IgD-negative memory B cell (primary cell): Measurements from ENCODE around the gene HMCES. TPM values are rescaled to one million over a fixed set of nuclear protein-coding genes. Genes with fewer than 3 reads are reported as not detected.
"Not testable (repeated sequence)": the region's sequence is repeated elsewhere in the genome, so short reads cannot be mapped to it uniquely, and the experiment has no call there.

Experiments used
- H3K27ac Mint-ChIP-seq, 3 donors: one replicate each; pipeline ENCODE4 v1.8.0; 2020 to 2022; ENCODE audit warnings: mild to moderate bottlenecking in 3 of 3, mixed read lengths in 3 of 3, moderate library complexity in 1 of 3
- H3K27me3 Mint-ChIP-seq: one replicate; pipeline ENCODE4 v1.8.0; 2021; ENCODE audit warnings: mixed read lengths
- H3K36me3 Mint-ChIP-seq: one replicate; pipeline ENCODE4 v1.8.0; 2020; ENCODE audit warnings: mild to moderate bottlenecking, mixed read lengths
- H3K4me1 Mint-ChIP-seq, 3 donors: one replicate each; pipeline ENCODE4 v1.8.0; 2020 to 2022; ENCODE audit warnings: mixed read lengths in 3 of 3, mild to moderate bottlenecking in 1 of 3
- H3K4me3 Mint-ChIP-seq, 4 donors: one replicate each; pipeline ENCODE4 v1.8.0; 2020 to 2022; ENCODE audit warnings: mild to moderate bottlenecking in 4 of 4, mixed read lengths in 4 of 4, moderate library complexity in 3 of 4
- H3K9me3 Mint-ChIP-seq, 3 donors: one replicate each; pipeline ENCODE4 v1.8.0; 2020 to 2021; ENCODE audit warnings: mixed read lengths in 3 of 3, mild to moderate bottlenecking in 1 of 3
- polyA plus RNA-seq: library from polyadenylated mRNA; unstranded; fragments of 300-500 nt; fragmentation: Illumina TruSeq; gene quantifications from one replicate; pipeline ENCODE4 v1.2.3, GENCODE V29; 2021

HMCES gene
- polyA plus RNA-seq, 1 donor from 2014 or later: 40.1 TPM

DNA sequence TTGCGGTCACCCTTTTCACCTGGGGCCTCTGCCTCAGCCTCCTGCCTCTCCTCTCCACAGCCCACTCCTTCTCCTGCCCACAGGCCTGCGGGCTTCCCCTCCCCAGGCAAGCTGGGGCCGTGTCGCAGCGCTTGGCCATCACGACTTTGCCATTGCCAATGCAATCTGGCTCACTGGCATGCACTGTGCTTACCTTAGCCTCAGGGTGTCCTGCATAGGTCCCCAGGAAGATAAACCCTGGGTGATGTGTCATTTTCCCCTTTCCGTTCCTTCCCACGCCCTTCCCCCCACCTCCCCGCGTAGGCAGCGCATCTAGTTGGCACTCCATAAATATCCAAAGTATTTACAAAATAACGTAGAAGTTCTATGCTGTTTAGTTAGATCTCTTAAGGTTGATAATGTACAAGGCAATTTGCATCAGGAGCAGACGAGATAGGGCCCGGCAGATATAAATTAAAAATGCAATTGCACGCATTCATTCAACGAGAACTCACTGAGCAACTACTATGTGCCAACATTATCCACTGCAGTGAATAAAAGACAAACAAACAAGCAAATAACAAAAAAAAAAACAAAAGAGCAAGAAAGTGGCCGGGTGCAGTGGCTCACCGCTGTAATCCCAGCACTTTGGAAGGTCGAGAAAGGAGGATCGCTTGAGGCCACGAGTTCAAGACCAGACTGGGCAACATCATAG is 30.2 kb upstream of the HMCES start:
- H3K4me1 Mint-ChIP-seq: peaks cover 20 to 27% (median 20%) of the 10 kb centered on the region in 3 donors
- no peaks in the 10 kb centered on the region for H3K9me3 Mint-ChIP-seq
- peak overlapping the region; percentile 92 to 98 (median 97) for H3K4me3 Mint-ChIP-seq
- H3K27me3 Mint-ChIP-seq: no peaks in the 10 kb centered on the region
- peaks cover 7% of the 10 kb centered on the region for H3K36me3 Mint-ChIP-seq
- peak overlapping the region; percentile 96 to 97 (median 96) for H3K27ac Mint-ChIP-seq

DNA sequence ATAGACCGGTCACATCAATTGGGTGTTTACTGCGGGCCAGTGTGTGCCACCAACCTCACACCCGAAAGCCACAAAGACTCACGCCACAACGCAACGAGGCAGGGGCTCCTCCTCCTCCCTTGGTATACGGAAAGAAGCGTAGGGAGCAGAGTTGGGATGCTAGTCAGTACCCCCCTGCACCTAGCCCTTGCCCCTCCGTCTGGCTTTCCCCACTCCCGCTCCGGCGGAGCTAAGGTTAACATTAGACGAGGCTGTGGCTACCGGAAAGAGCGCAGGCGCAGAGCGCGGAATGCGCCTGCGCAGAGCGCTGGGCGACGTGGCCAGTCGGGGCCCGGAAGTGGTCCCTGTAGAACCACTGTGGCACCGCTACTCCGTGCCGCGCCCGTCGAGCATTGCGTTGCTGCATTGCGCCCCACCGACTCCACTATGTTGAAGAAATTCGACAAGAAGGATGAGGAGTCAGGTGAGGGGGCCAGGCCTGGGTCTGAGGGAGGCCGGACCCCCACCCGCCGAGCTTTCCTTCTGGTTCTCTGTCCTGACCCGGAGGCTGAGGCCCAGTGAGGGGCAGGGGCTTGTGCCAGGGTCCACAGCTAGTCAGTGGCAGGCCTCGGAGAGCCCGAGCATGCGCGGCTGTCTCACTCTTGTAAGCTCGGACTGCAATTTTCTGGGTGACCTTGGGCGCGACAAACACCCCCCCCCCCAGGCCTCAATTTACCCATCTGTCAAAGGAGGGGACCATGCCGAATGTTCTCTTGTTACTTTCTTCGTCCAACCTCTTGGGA is 29.2 kb upstream of the HMCES start, which contains the start of gene COPG1:
Gene COPG1 (plus strand): TSS at position 323 of the 782 bp plus-strand sequence. CDS start 104 bp downstream, at position 427.
- H3K4me1 Mint-ChIP-seq: peaks cover 20 to 27% (median 20%) of the 10 kb centered on the region in 3 donors

GRCh38 chr3:129252748-129253147 is 25.9 kb upstream of the HMCES start:
- Mint-ChIP-seq H3K27ac (no peak overlapping the region), H3K4me1 (peaks cover 14 to 21% (median 16%) of the 10 kb centered on the region in 3 donors), H3K27me3 (no peaks in the 10 kb centered on the region), H3K4me3 (peak overlapping the region in 2 of 4 donors; percentile 59 to 78), H3K9me3 (no peaks in the 10 kb centered on the region), H3K36me3 (peaks cover 11% of the 10 kb centered on the region)

More for the DNA sequence above, 29.2 kb upstream of the HMCES start, which contains the start of gene COPG1:
- Mint-ChIP-seq H3K4me3 (peak within 1 kb of the TSS; percentile 92 to 98 (median 97)), H3K9me3 (no peaks in the 10 kb centered on the region), H3K27ac (peak within 1 kb of the TSS; percentile 96 to 97 (median 96)), H3K27me3 (no peaks in the 10 kb centered on the region), H3K36me3 (peaks cover 9% of the 10 kb centered on the region)

DNA sequence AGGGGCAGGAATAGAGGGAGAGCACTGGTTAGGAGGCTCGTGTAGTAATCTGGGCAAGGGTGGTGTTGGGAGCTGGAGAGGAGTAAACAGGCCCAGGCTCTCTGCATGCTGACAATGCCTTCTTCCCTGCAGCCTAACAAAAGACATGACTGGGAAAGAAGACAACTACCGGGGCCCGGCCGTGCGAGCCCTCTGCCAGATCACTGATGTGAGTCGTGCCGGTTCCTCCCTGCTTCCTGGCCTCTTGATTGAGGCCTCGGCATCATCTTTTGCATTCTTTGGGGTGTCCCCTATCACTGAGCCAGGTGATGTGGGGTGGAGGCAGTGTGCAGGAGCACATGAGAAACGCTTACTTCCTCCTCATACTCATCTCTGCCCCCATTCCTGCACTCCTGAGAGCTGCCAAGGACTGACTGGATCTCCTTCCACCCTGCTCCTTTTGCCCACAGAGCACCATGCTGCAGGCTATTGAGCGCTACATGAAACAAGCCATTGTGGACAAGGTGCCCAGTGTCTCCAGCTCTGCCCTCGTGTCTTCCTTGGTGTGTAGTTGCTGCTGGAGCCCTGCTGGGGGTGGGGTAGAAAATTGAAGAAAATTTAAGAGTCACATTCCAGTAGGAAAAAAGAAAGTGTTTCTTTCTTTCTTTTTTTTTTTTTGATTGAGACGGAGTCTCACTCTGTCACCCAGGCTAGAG is 24.0 kb upstream of the HMCES start:
- no peak overlapping the region for H3K27ac Mint-ChIP-seq
- H3K4me1 Mint-ChIP-seq: peaks cover 8 to 9% (median 8%) of the 10 kb centered on the region in 3 donors
- no peaks in the 10 kb centered on the region for H3K27me3 Mint-ChIP-seq
- peaks cover 13% of the 10 kb centered on the region for H3K36me3 Mint-ChIP-seq
- H3K4me3 Mint-ChIP-seq: peak overlapping the region in 2 of 4 donors; percentile 8 to 74
- H3K9me3 Mint-ChIP-seq: no peaks in the 10 kb centered on the region

- Mint-ChIP-seq H3K4me1 (peaks cover 0 to 4% (median 0%) of the 10 kb centered on the region in 3 donors), H3K36me3 (peaks cover 17% of the 10 kb centered on the region), H3K9me3 (no peaks in the 10 kb centered on the region), H3K4me3 (no peak overlapping the region), H3K27me3 (no peaks in the 10 kb centered on the region), H3K27ac (no peak overlapping the region)
These were observed 22.4 kb upstream of the HMCES start for GRCh38 chr3:129256270-129256669.

- Mint-ChIP-seq H3K9me3 (no peaks in the 10 kb centered on the region), H3K36me3 (peaks cover 23% of the 10 kb centered on the region), H3K4me1 (peaks cover 0 to 4% (median 2%) of the 10 kb centered on the region in 3 donors), H3K4me3 (no peak overlapping the region), H3K27me3 (no peaks in the 10 kb centered on the region), H3K27ac (no peak overlapping the region)
These were observed 21.1 kb upstream of the HMCES start for GRCh38 chr3:129257609-129258008.

DNA sequence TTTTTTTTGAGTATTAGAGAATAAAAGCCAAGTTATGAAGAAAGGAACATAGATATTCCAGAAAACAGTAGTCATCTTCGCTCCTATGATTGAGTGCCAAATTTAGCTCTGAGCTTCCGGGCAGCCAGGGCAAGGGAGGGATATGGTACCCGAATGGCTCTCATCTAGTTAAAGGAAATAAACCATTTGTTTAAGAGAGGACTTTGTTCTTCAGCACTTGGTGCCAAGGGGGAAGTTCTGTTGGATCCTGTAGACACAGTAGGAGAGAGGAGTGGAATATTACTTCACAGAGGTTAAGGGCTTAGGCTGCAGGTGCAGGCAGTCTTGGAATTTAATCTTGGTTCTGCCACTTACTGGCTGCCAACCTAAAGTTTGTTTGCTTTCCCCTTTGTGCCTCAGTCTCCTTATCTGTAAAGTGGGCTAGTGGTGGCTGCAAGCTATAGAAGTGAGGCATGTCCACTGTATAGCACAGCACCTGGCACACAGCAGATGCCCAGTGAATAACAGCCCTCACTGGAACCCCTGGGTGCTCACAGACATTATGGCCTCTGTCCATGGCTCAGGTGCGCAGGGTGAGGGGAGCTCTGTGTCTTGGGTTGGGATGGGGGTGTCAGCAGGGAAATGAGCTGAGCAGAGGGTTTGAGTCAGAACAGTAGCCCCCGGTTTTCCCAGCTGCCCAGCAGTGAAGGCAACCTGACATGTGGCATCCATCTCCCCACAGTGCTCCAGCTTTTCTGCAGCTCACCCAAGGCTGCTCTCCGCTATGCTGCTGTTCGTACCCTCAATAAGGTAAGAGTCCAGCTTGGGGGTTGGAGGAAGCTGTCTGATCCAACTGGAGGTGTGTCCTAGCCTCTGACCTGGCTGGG is 18.8 kb upstream of the HMCES start:
- H3K36me3 Mint-ChIP-seq: peaks cover 26% of the 10 kb centered on the region
- H3K4me3 Mint-ChIP-seq: no peak overlapping the region
- peaks cover 0 to 4% (median 2%) of the 10 kb centered on the region in 3 donors for H3K4me1 Mint-ChIP-seq
- peak overlapping the region in 1 of 3 donors; percentile 1 for H3K27ac Mint-ChIP-seq
- no peaks in the 10 kb centered on the region for H3K9me3 Mint-ChIP-seq
- no peaks in the 10 kb centered on the region for H3K27me3 Mint-ChIP-seq

DNA sequence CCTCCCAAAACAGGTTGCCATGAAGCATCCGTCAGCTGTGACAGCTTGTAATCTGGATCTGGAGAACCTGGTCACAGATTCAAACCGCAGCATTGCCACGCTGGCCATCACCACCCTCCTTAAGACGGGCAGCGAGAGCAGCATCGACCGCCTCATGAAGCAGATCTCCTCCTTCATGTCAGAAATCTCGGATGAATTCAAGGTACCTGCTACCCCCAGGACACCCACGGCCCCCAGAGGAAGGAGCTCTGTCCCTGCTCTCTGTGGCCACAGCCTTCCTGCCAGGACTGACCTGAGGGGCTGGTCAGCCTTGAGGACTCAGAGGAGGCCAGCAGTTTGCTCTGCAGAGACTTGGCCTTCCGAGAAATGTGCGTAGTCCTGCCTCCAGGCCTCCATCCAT is 18.1 kb upstream of the HMCES start:
- Mint-ChIP-seq H3K4me3 (no peak overlapping the region), H3K27ac (no peak overlapping the region), H3K36me3 (peaks cover 29% of the 10 kb centered on the region), H3K27me3 (no peaks in the 10 kb centered on the region), H3K4me1 (peaks cover 0 to 4% (median 2%) of the 10 kb centered on the region in 3 donors), H3K9me3 (no peaks in the 10 kb centered on the region)

DNA sequence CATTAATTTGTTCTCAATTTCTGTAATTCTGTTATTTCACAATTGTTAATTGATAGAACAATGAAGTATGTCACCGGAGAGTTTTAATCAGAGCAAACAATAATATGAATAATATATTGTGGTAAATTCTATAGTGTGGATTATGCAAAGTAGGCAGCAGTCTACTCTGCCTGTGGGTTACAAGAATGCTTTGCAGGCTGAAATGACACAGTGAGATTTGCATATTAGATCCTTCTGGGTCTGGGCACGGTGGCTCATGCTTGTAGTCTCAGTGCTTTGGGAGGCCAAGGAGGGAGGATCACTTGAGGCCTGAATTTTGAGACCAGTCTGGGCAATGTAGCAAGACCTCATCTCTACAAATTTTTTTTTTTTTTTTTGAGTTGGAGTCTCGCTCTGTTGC is 16.8 kb upstream of the HMCES start:
- no peaks in the 10 kb centered on the region for H3K9me3 Mint-ChIP-seq
- H3K4me3 Mint-ChIP-seq: no peak overlapping the region
- H3K4me1 Mint-ChIP-seq: peaks cover 0 to 4% (median 2%) of the 10 kb centered on the region in 3 donors
- H3K27me3 Mint-ChIP-seq: no peaks in the 10 kb centered on the region
- H3K27ac Mint-ChIP-seq: peak overlapping the region in 1 of 3 donors; percentile 54
- peaks cover 31% of the 10 kb centered on the region for H3K36me3 Mint-ChIP-seq

DNA sequence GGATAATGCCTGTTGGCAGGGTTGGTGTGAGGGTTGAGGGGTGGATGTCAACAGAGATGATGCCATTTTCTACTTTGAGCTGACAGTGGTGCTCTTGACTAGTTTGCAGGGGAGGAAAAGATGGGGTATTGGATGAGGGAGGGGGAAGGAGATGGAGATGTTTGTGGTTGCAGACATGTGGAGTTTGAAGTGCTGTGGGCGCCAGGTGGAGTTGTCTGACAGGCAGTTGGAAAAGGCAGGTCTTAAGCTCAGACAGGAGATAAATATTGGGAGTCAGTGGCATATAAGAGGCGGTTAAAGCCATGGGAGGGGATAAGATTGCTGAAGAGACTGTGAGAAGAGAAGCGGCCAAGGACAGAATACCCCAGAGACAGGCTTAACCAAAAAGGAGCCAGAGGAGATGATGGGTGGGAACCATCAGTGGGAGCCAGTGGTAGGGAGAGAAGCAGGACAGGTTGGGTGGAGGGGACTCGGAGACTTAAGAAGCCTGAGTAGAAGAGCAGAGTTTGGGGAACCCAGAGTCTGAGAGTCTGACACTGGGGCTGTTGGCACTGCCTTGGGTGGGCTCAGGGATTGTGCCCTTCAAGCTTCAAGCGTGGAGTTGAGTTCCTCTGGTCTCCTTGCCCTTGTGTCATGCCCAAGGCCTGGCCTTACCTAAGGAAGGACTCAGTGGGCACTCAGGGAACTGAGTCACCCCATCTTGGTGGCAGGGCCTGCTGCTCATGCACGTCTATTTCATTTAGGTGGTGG is 15.3 kb upstream of the HMCES start:
- H3K27ac Mint-ChIP-seq: no peak overlapping the region
- no peaks in the 10 kb centered on the region for H3K27me3 Mint-ChIP-seq
- H3K4me3 Mint-ChIP-seq: no peak overlapping the region
- H3K4me1 Mint-ChIP-seq: peaks cover 0 to 4% (median 2%) of the 10 kb centered on the region in 3 donors
- H3K36me3 Mint-ChIP-seq: peaks cover 31% of the 10 kb centered on the region
- H3K9me3 Mint-ChIP-seq: no peaks in the 10 kb centered on the region

- H3K4me1 Mint-ChIP-seq, H3K9me3 Mint-ChIP-seq, H3K4me3 Mint-ChIP-seq, H3K27ac Mint-ChIP-seq, H3K27me3 Mint-ChIP-seq: not testable (repeated sequence)
- H3K36me3 Mint-ChIP-seq: peaks cover 29% of the 10 kb centered on the region
These were observed 13.7 kb upstream of the HMCES start for GRCh38 chr3:129264994-129265393.

- H3K27ac Mint-ChIP-seq: no peak overlapping the region
These were observed 12.0 kb upstream of the HMCES start for GRCh38 chr3:129266651-129267050.

DNA sequence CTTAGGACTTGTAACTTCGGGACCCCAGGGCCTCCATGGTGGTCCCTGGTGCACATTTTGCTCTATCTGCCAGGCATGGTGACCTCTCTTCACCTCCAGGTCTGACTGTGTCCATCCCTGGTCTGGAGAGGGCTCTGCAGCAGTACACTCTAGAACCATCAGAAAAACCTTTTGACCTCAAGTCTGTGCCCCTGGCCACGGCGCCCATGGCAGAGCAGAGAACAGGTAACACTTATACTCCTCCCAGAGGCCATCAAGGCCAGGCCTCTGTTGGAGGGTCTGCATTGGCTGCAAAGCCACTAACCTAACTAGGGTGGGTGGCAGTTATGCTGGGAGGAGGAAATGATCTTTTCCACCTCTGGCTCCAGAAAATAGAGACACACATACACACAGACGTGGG is 10.3 kb upstream of the HMCES start:
- Mint-ChIP-seq H3K4me3 (peak overlapping the region in 1 of 4 donors; percentile 3), H3K4me1 (no peaks in the 10 kb centered on the region), H3K36me3 (peaks cover 15% of the 10 kb centered on the region), H3K27me3 (no peaks in the 10 kb centered on the region), H3K27ac (no peak overlapping the region), H3K9me3 (no peaks in the 10 kb centered on the region)

More at GRCh38 chr3:129266651-129267050, 12.0 kb upstream of the HMCES start:
- Mint-ChIP-seq H3K9me3 (no peaks in the 10 kb centered on the region), H3K4me1 (peaks cover 0 to 1% (median 0%) of the 10 kb centered on the region in 3 donors), H3K27me3 (no peaks in the 10 kb centered on the region), H3K36me3 (peaks cover 24% of the 10 kb centered on the region), H3K4me3 (no peak overlapping the region)
